NCI-H345 (cell line): ENCODE results near the gene GDNF.
"Not testable (repeated sequence)": the region's sequence is repeated elsewhere in the genome, so short reads cannot be mapped to it uniquely, and the experiment has no call there.

Experiments used
- DNase-seq: peaks from one replicate; lab custom pipeline; 2025; lab: John Stamatoyannopoulos, UW

Gene GDNF

DNA sequence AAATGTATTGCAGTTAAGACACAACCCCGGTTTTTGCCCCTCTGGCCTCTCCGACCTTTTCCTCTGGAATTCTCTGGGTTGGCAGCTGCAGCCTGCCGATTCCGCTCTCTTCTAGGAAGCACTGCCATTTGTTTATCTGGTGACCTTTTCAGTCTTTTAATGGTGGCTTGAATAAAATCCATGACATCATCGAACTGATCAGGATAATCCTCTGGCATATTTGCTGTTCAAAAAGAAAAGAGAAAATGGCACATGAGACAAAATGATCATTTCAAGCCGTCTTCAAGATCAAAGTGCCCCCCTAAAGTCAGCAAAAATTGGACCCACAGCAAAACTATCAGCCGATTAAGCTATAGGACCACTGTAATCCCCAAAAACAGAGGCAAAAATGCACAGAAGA is 23.9 kb downstream of the GDNF start:
- no peak for DNase-seq

DNA sequence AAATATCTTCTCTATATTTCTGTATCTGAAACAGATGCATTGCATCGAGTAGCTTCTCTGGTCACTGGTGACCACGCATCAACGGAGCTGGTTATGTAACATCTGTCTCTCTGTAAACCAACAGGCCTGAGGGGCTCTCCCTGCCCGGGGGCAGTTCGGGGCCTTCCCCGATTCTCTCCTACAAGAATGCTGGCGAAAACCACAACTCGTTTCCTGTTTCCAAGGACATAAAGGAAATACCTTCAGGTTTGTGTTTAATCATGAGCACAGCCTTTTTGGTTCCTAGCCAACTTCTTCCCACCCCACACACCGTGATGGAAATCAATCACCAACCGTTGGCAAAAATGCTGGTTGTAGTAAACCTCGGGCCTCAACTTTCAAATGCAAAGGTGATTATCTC is 25.1 kb downstream of the GDNF start:
- DNase-seq: no peak

DNA sequence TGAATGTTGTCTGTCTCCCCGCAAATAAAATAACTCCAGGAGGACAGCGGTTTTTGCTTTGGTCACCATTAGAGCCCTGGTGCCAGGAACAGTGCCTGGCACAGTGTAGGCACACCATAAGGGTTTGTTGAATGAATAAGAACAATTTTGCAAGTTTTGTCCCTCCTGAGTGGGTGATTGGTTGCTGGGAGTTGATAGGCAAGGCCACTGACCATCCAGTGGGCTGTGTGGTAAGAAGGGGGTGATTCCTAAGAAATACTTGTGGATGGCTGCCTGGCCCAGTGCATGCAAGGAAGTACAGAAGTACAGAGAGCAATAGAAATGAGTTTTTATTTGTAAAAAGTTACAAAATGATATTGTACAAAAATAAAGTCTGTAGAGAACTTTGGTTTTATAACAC is 27.5 kb downstream of the GDNF start:
- no peak for DNase-seq

DNA sequence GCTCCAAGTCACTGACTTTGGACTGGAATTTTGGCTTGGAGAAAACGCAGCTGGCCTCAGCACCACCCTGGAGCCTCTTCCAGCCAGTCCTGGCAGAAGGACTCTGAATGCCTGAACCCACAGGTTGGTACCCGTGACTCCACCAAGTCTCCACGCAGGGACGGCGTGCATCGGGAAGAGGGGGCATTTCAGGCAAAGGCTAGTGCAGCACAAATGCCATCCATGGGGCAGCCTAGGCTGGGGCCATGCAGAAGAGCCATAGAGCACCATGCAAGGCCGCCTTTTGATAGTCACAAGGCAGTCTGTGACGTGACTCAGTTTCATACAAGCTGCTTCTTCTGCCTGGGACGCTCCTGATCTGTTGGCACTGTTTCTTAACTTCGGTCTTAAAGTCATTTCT is 28.0 kb downstream of the GDNF start:
- DNase-seq: no peak

DNA sequence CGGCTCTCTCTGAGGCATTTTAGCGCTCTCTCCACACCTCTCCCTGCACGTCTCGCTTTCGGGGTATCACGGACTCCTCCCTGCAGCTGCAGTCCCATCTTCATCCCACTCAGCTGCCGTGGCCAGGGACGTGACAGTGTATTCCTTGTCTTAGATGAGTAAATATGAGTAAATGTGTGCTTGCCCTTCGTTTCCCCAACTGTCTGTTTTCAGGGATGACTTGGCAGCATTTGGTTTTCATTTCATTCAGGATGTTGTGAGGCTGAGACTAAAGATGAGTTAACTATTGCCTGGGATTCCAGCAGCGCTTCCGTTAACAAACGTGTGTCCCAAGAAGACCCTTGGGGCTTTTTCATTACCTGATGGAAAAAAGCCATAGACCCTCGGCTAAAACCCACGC is 29.5 kb downstream of the GDNF start:
- no peak for DNase-seq

DNA sequence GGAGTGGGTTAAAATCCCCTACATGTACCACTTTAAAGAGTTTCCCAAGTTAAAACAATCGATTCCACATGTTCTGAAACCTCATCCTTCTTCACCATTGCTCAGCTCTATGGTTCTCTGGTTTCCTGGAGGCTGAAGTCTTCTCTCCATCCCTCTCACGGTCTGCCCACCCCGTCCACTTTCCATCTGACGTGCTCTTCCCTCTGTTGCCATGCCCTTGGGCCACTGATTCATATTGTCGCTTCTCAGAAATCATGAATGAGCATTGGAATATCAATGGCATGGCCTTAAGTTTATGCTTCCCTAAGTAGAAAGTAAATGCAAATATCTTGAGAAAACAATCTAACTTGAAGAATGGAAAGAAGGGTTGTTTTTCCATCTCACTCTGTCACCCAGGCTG is 30.9 kb downstream of the GDNF start:
- no peak for DNase-seq

DNA sequence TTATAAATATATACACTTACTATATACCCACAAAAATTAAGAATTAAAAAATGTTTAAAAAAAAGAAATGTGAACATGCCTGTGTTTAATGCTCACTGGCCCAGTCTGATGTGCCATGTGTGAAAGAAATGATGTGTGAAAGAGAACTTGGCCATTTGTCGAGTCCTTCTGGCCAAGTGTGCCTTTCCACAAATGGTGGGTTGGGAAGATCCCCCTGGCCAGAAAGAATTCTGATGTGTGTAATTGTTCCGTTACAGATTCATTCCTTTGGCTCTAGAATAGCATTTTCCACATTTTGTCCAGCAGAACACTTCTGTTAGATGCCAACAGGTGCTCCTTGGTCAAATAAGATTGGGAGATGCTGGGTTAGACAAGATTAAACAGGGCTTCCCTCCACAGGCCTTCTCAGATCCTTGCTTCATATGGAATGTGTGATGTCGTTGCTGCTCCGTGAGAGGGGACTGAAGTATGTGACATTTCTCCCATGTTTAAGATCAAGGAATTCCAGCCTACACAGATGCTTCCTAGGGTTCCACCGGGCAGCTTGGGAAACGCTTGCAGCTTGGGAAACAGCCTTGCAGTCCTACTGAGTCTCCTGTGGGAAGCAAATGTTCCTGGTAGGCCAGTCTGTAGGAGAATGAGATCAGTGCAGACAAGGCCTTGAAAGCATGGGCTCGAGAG is 32.1 kb downstream of the GDNF start:
- no peak for DNase-seq

DNA sequence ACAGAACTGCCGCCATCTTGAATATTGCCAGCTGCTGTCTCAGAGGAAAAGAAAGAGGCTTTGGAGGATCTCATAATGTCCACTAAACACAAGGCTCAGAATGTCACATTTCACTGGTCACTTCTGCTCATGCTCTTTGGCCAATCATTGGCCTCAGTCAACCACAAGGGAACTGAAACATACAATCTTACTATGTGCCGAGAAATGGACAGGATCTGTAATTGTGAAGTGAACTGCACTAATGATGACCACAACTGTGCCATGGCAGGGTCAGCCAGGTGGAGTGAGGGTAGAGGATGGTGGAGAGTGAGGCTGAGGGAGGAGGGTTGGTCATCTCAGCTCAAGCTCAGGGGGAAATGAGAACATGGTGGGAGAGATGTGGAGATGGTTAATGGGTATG is 32.8 kb downstream of the GDNF start:
- no peak for DNase-seq

DNA sequence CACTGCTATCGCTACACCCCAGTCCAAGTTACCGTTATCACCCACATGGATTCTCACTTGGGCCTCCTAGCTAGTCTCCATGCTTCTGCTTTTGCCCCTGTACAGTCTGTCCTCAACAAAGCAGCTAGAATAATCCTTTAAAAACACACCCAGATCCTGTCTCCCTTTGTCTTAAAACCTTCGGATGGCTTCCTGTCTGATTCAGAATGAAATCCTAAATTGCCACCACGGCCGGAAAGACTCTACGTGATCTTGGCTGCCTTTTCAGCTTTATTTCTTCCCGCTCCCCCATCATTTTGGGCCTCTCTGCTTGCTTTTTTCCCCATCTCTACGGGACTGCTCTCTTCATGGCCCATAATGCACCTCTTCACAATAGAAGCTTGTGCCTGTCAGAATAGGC is 33.4 kb downstream of the GDNF start:
- DNase-seq: no peak

DNA sequence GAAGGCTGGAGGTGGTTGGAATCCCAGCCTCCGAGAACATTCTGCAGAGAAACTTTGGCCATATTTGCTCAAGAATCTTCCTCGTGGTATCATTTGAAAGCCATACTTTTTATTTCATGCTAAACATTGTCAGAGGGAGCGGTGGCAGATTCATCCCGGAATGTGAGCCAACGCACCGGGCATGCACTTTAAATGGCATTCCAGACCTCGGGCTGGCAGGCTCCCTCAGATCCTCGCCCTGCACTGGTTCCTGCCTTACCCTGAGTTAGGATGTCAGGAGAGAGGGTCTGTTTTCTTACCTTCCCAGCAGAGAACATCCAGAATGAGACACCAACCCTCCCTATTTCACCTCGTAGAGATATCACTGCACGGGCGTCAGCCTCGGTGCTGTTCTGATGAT is 33.8 kb downstream of the GDNF start:
- no peak for DNase-seq

DNA sequence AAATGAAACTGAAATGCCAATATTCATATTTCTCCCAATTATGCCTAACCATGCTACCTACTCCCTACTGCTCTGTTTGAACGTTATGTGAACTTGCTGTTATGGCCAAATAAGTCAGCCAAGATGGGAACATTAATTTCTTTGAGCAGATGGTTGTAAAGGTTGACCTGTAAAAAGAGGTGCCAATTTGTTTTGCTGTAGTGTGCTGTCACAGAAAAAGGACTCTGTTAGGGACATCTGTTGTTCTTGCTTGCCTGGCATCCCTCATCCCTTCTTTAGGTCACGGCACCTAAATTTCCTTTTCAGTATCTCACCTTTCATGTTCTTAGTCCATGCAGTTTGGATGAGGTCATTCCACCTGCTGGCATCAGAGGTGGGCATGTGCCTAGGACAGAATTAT is 35.4 kb downstream of the GDNF start:
- no peak for DNase-seq

DNA sequence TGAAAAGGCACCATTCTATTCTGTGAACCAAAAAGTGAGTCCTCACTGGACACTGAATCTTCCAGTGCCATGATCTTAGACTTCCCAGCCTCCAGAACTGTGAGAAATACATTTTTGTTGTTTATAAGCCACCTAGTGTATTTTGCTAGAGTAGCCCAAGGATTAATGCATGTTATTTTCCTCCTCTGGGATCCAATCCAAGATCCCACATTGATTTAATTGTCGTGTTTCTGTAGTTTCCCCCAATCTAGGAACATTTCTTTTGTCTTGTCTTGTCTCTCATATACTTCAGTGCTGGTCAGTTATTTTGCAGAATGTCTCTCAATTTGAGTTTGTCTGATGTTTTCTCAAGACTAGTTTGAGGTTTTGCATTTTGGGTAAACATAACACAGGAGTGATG is 36.4 kb downstream of the GDNF start:
- DNase-seq: no peak

DNA sequence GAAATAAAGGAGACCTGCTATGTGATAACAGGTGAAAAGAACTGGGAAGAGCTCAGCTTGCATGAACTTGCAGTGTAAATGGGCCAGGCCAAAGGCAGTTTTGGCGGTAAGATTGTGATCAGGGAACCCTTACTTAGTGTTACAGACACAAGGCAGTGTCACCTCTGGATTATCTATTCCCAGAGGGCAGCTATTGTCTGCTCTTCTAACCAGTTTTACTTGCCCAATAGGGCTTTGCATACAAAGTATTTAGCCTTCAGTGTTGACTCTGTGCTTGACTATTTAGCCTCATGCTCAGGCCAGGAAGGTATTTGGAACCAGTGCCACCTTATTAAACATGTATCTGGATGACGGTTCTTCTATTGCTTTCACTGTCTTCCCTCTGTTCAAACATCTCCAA is 38.3 kb downstream of the GDNF start:
- no peak for DNase-seq

DNA sequence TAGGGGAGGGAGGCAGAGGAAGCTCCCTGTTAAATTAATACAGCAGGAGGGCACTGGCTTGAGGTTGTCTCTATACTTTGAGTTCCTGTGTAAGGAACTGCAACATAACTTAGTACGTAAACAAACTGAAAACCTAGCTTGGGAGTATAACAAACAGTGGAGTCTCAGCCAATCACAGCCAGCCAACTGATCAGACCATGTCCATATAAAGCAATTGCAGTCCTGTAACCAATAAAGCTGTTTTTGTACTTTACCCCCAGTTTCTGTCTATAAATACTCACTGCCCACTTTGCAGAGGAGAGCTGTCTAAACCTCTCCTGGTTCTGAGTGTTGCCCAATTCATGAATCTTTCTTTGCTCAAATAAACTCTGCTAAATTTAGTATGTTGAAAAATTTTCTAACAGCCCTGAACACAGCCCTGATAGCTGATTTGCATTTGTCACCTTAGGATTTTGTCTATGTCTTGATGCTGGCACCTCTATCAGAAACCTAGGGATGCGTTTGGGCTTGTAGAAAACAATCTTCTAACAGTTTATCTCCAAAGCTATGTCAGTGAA is 39.9 kb downstream of the GDNF start:
- DNase-seq: no peak

DNA sequence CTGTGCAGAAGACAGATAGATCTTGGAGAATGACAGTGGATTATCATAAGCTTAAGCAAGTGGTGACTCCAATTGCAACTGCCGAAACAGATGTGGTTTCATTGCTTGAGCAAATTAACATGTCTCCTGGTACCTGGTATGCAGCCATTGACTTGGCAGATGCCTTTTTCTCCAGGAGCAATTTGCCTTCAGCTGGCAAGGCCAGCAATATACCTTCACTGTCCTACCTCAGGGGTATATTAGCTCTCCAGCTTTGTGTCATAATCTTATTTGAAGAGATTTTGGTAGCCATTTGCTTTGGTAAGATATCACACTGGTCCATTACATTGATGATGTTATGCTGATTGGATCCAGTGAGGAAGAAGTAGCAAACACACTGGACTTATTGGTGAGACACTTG is 43.4 kb downstream of the GDNF start:
- not testable (repeated sequence) for DNase-seq

DNA sequence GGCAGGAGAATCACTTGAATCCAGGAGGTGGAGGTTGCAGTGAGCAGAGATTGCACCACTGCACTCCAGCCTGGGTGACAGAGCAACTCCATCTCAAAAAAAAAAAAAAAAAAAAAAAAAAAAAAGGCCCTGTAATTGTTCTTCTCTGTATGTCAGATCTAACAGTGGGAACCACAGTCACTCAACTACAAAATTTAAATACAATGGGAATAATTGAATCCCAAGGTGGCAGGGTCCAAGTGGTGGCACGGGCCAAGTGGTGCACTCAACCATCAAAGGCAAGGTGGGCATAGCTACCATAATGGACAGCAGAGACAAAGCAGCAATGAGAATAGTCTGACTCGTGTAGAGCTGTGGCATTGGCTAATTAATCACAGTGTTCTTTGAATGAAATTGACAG is 44.5 kb downstream of the GDNF start:
- not testable (repeated sequence) for DNase-seq

DNA sequence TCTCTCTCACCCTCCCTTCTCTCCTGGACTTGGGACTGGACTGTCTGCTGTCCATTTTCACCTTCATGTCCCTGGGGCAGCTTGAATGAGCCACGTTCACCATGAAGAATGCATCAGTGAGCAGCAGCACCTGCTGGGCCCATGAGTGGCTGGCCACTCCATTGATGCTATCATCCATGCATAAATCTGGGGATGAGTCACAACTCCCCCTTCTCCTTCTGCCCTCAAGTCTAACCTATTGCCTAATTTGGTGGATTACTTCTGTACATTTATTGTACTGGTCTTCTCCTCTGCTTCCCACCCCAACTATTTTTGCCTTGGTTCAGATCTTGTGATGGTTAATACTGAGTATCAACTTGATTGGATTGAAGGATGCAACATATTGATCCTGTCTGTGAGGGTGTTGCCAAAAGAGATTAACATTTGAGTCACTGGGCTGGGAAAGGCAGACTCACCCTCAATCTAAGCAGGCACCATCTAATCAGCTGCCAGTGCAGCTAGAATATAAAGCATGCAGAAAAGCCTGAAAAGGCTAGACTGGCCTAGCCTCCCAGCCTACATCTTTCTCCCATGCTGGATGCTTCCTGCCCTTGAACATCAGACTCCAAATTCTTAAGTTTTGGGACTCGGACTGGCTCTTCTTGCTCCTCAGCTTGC is 46.7 kb downstream of the GDNF start:
- no peak for DNase-seq

DNA sequence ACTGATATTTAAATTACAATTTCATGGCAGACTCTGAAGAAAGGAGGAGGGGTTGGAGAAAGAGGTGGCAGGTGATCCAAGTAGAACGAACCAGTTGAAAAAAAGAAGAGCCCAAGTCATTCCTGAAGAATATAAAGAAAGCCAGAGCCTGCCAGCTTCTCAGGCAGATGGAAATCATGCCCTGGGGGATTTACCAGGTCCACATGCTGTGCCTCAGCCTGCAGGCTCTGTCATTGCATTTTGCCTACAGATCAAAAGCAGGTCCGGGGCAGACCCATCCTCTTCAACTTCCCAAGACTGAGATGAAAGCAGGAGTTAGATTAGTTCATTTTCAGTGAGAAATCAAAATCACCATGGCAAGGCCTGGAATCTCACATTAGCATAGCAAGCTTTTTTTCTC is 48.5 kb downstream of the GDNF start:
- DNase-seq: no peak

DNA sequence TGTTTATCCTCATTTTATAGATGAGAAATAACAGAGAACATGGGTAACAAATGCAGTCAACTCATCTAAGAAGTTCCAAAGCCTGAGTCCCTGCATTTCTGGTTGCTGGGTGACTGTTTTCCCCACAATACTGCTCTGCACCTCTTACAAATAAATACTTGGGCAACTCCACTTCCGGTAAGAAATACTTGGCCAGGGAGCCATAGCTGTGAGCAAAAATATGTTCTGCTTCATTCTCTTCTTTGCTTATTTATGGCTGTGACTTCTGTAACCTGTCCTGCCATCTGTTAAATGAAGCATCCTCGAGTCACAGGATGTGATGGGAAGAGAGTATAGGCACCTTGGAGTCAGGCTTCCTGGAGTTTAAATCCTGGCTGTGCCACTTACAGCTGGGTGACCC is 49.9 kb downstream of the GDNF start:
- no peak for DNase-seq

DNA sequence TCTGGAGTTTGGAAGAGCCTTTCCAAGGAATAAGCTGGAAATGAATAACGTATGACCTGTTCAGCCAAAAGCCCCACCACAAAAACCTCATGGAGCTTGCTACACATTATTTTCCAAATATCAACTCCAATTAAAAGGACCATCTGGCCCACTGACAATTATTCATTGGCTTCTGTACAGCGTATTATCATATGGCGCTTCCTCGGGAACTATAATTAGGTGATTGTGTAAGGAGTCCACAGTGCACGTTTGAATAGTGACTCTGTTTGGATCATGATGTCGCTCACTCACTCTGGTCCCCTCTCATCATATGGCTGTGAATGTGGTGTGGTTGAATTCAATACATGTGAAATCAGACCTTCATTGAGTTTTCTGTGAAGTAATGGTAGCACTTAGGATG is 52.1 kb downstream of the GDNF start:
- no peak for DNase-seq

DNA sequence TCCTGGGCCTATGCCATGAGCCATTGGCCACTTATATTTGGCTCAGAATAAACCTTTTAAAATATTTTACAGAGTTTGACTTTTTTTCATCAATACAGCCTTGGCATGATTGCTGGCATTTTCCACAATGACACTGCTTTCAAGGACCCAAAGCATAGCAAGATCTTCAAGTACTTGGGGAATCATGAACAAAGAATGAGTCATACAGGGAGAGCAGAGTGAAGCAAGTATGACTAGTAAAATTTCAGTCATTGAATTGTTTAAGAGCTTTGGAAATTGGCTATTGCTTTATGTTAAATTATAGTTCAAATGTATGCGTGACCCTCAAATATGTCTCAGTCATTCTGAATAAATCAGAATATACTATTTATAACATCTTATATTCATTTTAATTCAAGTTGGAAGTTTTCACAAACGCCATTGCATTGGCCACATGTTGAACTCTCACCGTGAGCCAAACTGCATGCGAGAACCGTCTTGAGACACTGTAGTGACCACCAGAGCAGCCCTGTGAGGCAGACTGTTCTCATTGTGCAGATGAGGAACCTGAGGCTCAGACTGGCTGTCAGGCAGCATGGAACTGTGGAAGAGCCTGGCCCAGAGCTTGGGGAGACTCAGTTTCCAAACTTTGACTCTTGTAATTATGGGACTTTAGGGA is 52.9 kb downstream of the GDNF start:
- DNase-seq: no peak

DNA sequence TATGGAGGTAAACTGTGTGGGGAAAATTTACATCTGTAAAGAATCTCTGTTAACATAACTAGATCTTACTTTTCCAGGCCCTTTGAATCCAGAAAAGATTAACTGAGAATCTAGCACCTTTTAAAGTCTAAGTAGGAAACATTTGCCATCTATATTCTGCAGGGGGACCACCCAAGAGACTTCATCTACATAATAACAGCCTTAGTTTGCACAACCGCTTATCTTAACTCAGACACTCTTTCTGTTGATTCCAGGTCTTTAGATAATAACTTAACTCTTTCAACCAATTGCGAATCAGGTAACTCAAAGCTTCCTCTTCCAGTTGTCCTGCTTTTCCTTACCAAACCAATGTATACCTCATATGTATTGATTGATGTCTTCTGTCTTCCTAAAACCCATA is 53.4 kb downstream of the GDNF start:
- DNase-seq: no peak

DNA sequence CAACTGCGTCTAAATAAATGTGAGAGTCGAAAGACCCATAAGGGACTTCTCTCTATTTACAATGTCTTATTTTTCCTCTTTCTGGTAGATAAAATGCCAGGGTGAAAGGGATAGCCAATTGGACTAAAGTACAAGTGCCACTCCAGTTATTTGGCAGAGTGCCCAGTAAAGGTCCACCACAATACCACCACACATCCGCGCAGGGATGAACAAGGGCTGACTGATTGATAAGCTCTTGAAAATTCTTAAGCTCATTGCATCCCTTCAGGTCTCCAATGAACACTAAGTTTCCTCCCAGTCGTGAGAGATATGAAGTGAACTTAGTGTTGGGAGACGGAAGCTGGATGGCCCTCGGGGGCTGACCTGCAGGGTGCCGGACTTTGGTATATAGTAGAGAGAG is 58.4 kb downstream of the GDNF start:
- peak; percentile 9 for DNase-seq
